HPDE6-E6E7 (cell line): ENCODE data around the gene ANGPTL8.

Experiments
- DNase-seq: peaks from one replicate; pipeline ENCODE4 v3.0.0; 2011; ENCODE audit warnings: missing footprints; ENCODE audit errors: extremely low spot score

Gene ANGPTL8

GRCh38 chr19:11291415-11291814 lies 52.0 kb downstream of the ANGPTL8 start:
- DNase-seq, result no peak
